H1 (cell line): ENCODE measurements around the gene FMNL2. TPM values are rescaled to one million over a fixed set of nuclear protein-coding genes. Genes with fewer than 3 reads are reported as not detected.

Source experiments
- CTCF ChIA-PET: fragments of 300-600 bp; sonication (Branson Sonifier 250); formaldehyde crosslinking; loops from one replicate; lab custom pipeline; 2021; ENCODE audit not compliant: partially characterized antibody; lab: Charles Lee
- POLR2A ChIA-PET: fragments of 300-600 bp; sonication (Branson Sonifier 250); formaldehyde crosslinking; loops from one replicate; lab custom pipeline; 2021; ENCODE audit warnings: inconsistent platforms; ENCODE audit not compliant: partially characterized antibody; lab: Charles Lee
- DNase-seq, 2 experiments: peaks; one replicate each; pipeline versions ENCODE4 v3.0.0 to v3.0.0-alpha.2; 2010 to 2022; ENCODE audit warnings: low spot score in 2 of 2, low read depth in 1 of 2, mixed read lengths in 1 of 2
- FAIRE-seq: peaks from 2 replicates; lab custom pipeline; 2011; peaks lifted over from hg19 to GRCh38; lab: Jason Lieb, UNC
- H2AFZ ChIP-seq: 2 replicates; pipeline ENCODE4 v1.8.1; 2012; ENCODE audit warnings: low read length, inconsistent platforms
- H2AK5ac ChIP-seq: 2 replicates; pipeline ENCODE4 v1.6.1; 2013; ENCODE audit warnings: low read depth, low read length
- H2BK120ac ChIP-seq: replicated peaks from 2 replicates; pipeline ENCODE3; 2013; ENCODE audit warnings: low read depth, low read length, inconsistent platforms
- H2BK12ac ChIP-seq: 2 replicates; pipeline ENCODE4 v1.6.1; 2013; ENCODE audit warnings: low read depth, low read length
- H2BK15ac ChIP-seq: 2 replicates; pipeline ENCODE4 v1.6.1; 2013; ENCODE audit warnings: low read length
- H2BK20ac ChIP-seq: 2 replicates; pipeline ENCODE4 v1.6.1; 2013; ENCODE audit warnings: low read length
- H2BK5ac ChIP-seq: 2 replicates; pipeline ENCODE4 v1.6.1; 2013; ENCODE audit warnings: low read depth, low read length
- H3K14ac ChIP-seq: 2 replicates; pipeline ENCODE4 v1.6.1; 2013; ENCODE audit warnings: inconsistent platforms; ENCODE audit not compliant: insufficient read length
- H3K18ac ChIP-seq: 2 replicates; pipeline ENCODE4 v1.6.1; 2013; ENCODE audit warnings: low read length; ENCODE audit errors: extremely low read depth
- H3K23ac ChIP-seq: 2 replicates; pipeline ENCODE4 v1.6.1; 2013; ENCODE audit warnings: inconsistent platforms; ENCODE audit not compliant: insufficient read length
- H3K23me2 ChIP-seq: 2 replicates; pipeline ENCODE4 v1.6.1; 2013; ENCODE audit warnings: low read depth, low read length
- H3K27ac ChIP-seq: 2 replicates; pipeline ENCODE4 v1.6.1; 2011; ENCODE audit warnings: low read depth, low read length, inconsistent platforms
- H3K27me3 ChIP-seq, 4 experiments: replicated peaks in 1 of 4; 1 replicate in 1 of 4; 2 replicates in 3 of 4; pipeline versions ENCODE4 v1.6.1 to v1.8.1; 2011 to 2013; ENCODE audit warnings: low read length in 3 of 4, mild to moderate bottlenecking in 3 of 4, inconsistent platforms in 2 of 4, mixed read lengths in 2 of 4, moderate library complexity in 1 of 4; ENCODE audit not compliant: control insufficient read depth in 3 of 4, insufficient read depth in 3 of 4; ENCODE audit errors: extremely low read depth in 1 of 4
- H3K36me3 ChIP-seq, 4 experiments: 2 replicates each; pipeline versions ENCODE4 v1.6.1 to v1.8.1; 2011 to 2013; ENCODE audit warnings: mild to moderate bottlenecking in 4 of 4, low read length in 3 of 4, moderate library complexity in 2 of 4, control low read depth in 1 of 4, inconsistent platforms in 1 of 4; ENCODE audit not compliant: insufficient read depth in 4 of 4, control insufficient read depth in 2 of 4
- H3K4ac ChIP-seq: replicated peaks from 2 replicates; pipeline ENCODE3; 2013; ENCODE audit warnings: low read length, low read depth, mixed read lengths, inconsistent platforms; ENCODE audit not compliant: insufficient read length
- H3K4me1 ChIP-seq, 4 experiments: replicated peaks in 1 of 4; 1 replicate in 1 of 4; 2 replicates in 3 of 4; pipeline versions ENCODE4 v1.6.1 to v1.8.1; 2011 to 2013; ENCODE audit warnings: low read length in 3 of 4, inconsistent platforms in 2 of 4, mixed read lengths in 1 of 4; ENCODE audit not compliant: insufficient read depth in 4 of 4, control insufficient read depth in 3 of 4
- H3K4me2 ChIP-seq, 2 experiments: 2 replicates each; pipeline versions ENCODE4 v1.6.1 to v1.8.1; 2011 to 2013; ENCODE audit warnings: low read depth in 2 of 2, low read length in 2 of 2, control low read depth in 1 of 2, inconsistent platforms in 1 of 2, mild to moderate bottlenecking in 1 of 2; ENCODE audit not compliant: insufficient read depth in 1 of 2
- H3K4me3 ChIP-seq, 4 experiments: fragments of 200-600, 300-600 bp in 1 of 4; sonication (generic), shearing (Covaris generic), sonication (Bioruptor Twin) in 1 of 4; 2 replicates each; pipeline versions ENCODE4 v1.5.1 to v1.8.1; 2011 to 2016; ENCODE audit warnings: low read length in 4 of 4, low read depth in 3 of 4, control low read depth in 2 of 4, inconsistent platforms in 2 of 4, mild to moderate bottlenecking in 2 of 4, mixed read lengths in 1 of 4, moderate library complexity in 1 of 4; ENCODE audit not compliant: insufficient read depth in 2 of 4; ENCODE audit errors: extremely low read depth in 1 of 4
- H3K56ac ChIP-seq: replicated peaks from 2 replicates; pipeline ENCODE3; 2013; ENCODE audit warnings: low read depth, mild to moderate bottlenecking, mixed read lengths, low read length, inconsistent platforms; ENCODE audit not compliant: insufficient read length
- H3K79me1 ChIP-seq: 2 replicates; pipeline ENCODE4 v1.6.1; 2013; ENCODE audit warnings: low read depth, low read length, control low read depth
- H3K79me2 ChIP-seq, 2 experiments: 2 replicates each; pipeline versions ENCODE4 v1.6.1 to v1.8.1; 2012 to 2013; ENCODE audit warnings: low read length in 2 of 2, mild to moderate bottlenecking in 2 of 2, inconsistent platforms in 1 of 2; ENCODE audit not compliant: insufficient read depth in 2 of 2, control insufficient read depth in 1 of 2
- H3K9ac ChIP-seq, 4 experiments: replicated peaks in 1 of 4; 1 replicate in 1 of 4; 2 replicates in 3 of 4; pipeline versions ENCODE4 v1.6.1 to v1.8.1; 2011 to 2013; ENCODE audit warnings: low read depth in 3 of 4, low read length in 3 of 4, control low read depth in 2 of 4, mild to moderate bottlenecking in 2 of 4, moderate library complexity in 2 of 4, inconsistent platforms in 1 of 4; ENCODE audit errors: extremely low read depth in 1 of 4
- H3K9me3 ChIP-seq, 2 experiments: 2 replicates each; pipeline versions ENCODE4 v1.6.1 to v1.8.1; 2012 to 2013; ENCODE audit warnings: mild to moderate bottlenecking in 2 of 2, moderate library complexity in 2 of 2, control low read depth in 1 of 2, inconsistent platforms in 1 of 2, low read depth in 1 of 2, low read length in 1 of 2, mixed read lengths in 1 of 2; ENCODE audit not compliant: insufficient read depth in 2 of 2
- H4K20me1 ChIP-seq, 2 experiments: replicated peaks in 1 of 2; 2 replicates each; pipeline versions ENCODE3 to v1.8.1; 2011 to 2013; ENCODE audit warnings: inconsistent platforms in 2 of 2, low read length in 2 of 2, mild to moderate bottlenecking in 1 of 2; ENCODE audit not compliant: insufficient read depth in 2 of 2, control insufficient read depth in 1 of 2
- H4K5ac ChIP-seq: 2 replicates; pipeline ENCODE4 v1.6.1; 2013; ENCODE audit warnings: low read length, low read depth, mixed read lengths, inconsistent platforms; ENCODE audit not compliant: insufficient read length
- H4K8ac ChIP-seq: 2 replicates; pipeline ENCODE4 v1.8.0; 2013; ENCODE audit warnings: mild to moderate bottlenecking, moderate library complexity, low read length, inconsistent platforms; ENCODE audit not compliant: insufficient read depth; ENCODE audit errors: extremely low read depth
- H4K91ac ChIP-seq: replicated peaks from 2 replicates; pipeline ENCODE3; 2013; ENCODE audit warnings: low read length, mixed read lengths, inconsistent platforms; ENCODE audit not compliant: insufficient read length
- CTBP2 ChIP-seq: IDR thresholded peaks from 2 replicates; pipeline ENCODE4 v1.7.0; 2011; ENCODE audit warnings: borderline replicate concordance, mild to moderate bottlenecking, moderate library complexity, mixed read lengths, low read length; ENCODE audit not compliant: insufficient read depth, insufficient read length
- EP300 ChIP-seq, 2 experiments: IDR thresholded peaks; 1 replicate in 1 of 2; 2 replicates in 1 of 2; pipeline ENCODE4 v1.6.1; 2011 to 2012; ENCODE audit warnings: low read depth in 2 of 2, low read length in 2 of 2, mild to moderate bottlenecking in 2 of 2, borderline replicate concordance in 1 of 2, inconsistent platforms in 1 of 2, moderate library complexity in 1 of 2
- PHF8 ChIP-seq: fragments of 200-600 bp; sonication (generic); conservative IDR thresholded peaks from 2 replicates; pipeline ENCODE4 v1.7.1; 2012; ENCODE audit warnings: low read depth, mild to moderate bottlenecking, inconsistent platforms, low read length, moderate library complexity
- RAD21 ChIP-seq, 2 experiments: IDR thresholded peaks in 1 of 2; conservative IDR thresholded peaks in 1 of 2; 2 replicates each; pipeline ENCODE4 v1.6.1; 2011; ENCODE audit warnings: low read depth in 2 of 2, low read length in 2 of 2, improper control_type of control experiment in 1 of 2, inconsistent platforms in 1 of 2, mild to moderate bottlenecking in 1 of 2, moderate library complexity in 1 of 2
- SAP30 ChIP-seq: fragments of 300-600 bp; sonication (generic); IDR thresholded peaks from 2 replicates; pipeline ENCODE4 v1.7.1; 2012; ENCODE audit warnings: low read length, moderate library complexity, mild to moderate bottlenecking, inconsistent platforms; ENCODE audit not compliant: insufficient read depth, insufficient replicate concordance
- SRF ChIP-seq: IDR thresholded peaks from 2 replicates; pipeline ENCODE4 v1.6.1; 2011; ENCODE audit warnings: mild to moderate bottlenecking, low read depth, low read length, moderate library complexity
- WGBS, 2 experiments: shearing (Covaris generic) in 1 of 2; methylation state at CpG; one replicate each; pipeline versions ENCODE4 v1.1.6 to v1.1.7; 2013 to 2015; ENCODE audit warnings: low lambda C conversion rate in 2 of 2, mixed read lengths in 2 of 2, inconsistent platforms in 1 of 2, low coverage in 1 of 2, missing lambda C conversion rate in 1 of 2; ENCODE audit not compliant: insufficient replicate concordance in 2 of 2, insufficient coverage in 1 of 2, insufficient read length in 1 of 2; ENCODE audit errors: extremely low coverage in 1 of 2, missing lambda C conversion rate in 1 of 2; 5-methylcytosine and 5-hydroxymethylcytosine counted together
- polyA plus RNA-seq, 7 experiments: library from polyadenylated mRNA; depleted of rRNA in 3 of 7; stranded (reverse) in 5 of 7; unstranded in 2 of 7; fragments of >200 nt in 5 of 7; fragments of 200-250 nt in 2 of 7; gene quantifications; 1 replicate in 5 of 7; 2 replicates in 1 of 7; 4 replicates in 1 of 7; pipeline versions ENCODE4 v1.2.1 to v1.2.3, GENCODE V29; 2011 to 2013; ENCODE audit warnings: missing spikeins in 2 of 7, mixed read lengths in 2 of 7
- total RNA-seq: library from RNA; stranded (reverse); fragmentation: NEBNext Ultra II Directional; extraction: Animal tissue kit (Norgen Biotek cat#: 25700); gene quantifications from 2 replicates; pipeline ENCODE4 v1.2.1, GENCODE V29; 2021

The FMNL2 gene
- total and polyA plus RNA-seq, 2 of the 8 experiments (the other 6 are each of a cell fraction or from before 2014, with no cell fraction given) = 15.5 to 45.1 TPM

DNA sequence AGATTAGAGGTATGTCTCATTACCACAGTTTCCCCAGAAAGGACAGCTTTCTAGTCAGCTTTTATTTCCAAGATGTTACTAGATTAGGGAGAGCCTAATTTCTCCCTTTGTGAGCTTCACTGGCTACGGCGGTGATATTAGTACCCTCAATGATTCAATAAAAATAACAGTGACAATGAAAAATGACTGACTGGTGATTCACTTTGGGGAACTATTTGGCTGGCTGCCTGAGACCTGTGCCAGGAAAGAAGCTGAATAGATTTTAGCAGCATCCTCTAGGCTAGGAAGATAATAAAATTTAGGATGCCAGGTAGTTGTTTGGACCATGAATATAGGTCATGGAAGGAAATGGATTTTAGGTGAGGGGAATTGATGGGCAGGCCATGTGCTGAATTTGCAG, 178.7 kb downstream of the FMNL2 start:
- H4K20me1 ChIP-seq = no peaks in the 10 kb centered on the region
- no peak overlapping the region for H2BK12ac ChIP-seq
- H3K4ac ChIP-seq = no peak overlapping the region
- no peak overlapping the region for H2BK15ac ChIP-seq
- CTCF ChIA-PET = interaction anchor here (1.2 to 1.3 kb wide), 2 partner anchors 14 to 17 kb away, joined by 3 to 4 read pairs; no protein-coding TSS in a partner anchor
- no peak overlapping the region for H4K5ac ChIP-seq
- H2AFZ ChIP-seq = no peak overlapping the region
- no peak overlapping the region for H3K9ac ChIP-seq
- no peaks in the 10 kb centered on the region for H3K9me3 ChIP-seq
- H3K4me1 ChIP-seq = peaks cover 0 to 3% (median 0%) of the 10 kb centered on the region in 4 experiments; a peak in 2 of 7 replicates
- no peak overlapping the region for H2AK5ac ChIP-seq
- H2BK120ac ChIP-seq = no peak overlapping the region
- FAIRE-seq = no peak
- no peak overlapping the region for H4K91ac ChIP-seq
- peaks cover 3 to 78% of the 10 kb centered on the region in 2 experiments; a peak in 3 of 4 replicates for H3K79me2 ChIP-seq
- H2BK20ac ChIP-seq = no peak overlapping the region
- H3K23ac ChIP-seq = no peak overlapping the region
- POLR2A ChIA-PET = no interaction called here
- no peaks in the 10 kb centered on the region for H3K36me3 ChIP-seq
- DNase-seq = no peak
- no peak overlapping the region for H4K8ac ChIP-seq
- no peak overlapping the region for H3K27ac ChIP-seq
- no peak overlapping the region for H3K14ac ChIP-seq
- H3K79me1 ChIP-seq = no peaks in the 10 kb centered on the region
- no peak overlapping the region for H3K4me2 ChIP-seq
- WGBS, 2 experiments = 91% methylated on average over 2 of the region's 2 CpGs; no CpG with 5 or more reads in 1 of the 2 experiments
- no peak overlapping the region for H3K4me3 ChIP-seq
- no peak overlapping the region for H3K56ac ChIP-seq
- no peaks in the 10 kb centered on the region for H3K23me2 ChIP-seq
- no peaks in the 10 kb centered on the region for H3K27me3 ChIP-seq
- no peak overlapping the region for H3K18ac ChIP-seq
- H2BK5ac ChIP-seq = no peak overlapping the region
- TF ChIP-seq SRF (no peak), RAD21 (IDR thresholded peaks at IDR 0.05 in 1 of 2, conservative IDR thresholded peaks at IDR 0.05 in 1 of 2; ENCODE audit: low read depth in 2 of 2, low read length in 2 of 2) (no peak), CTBP2 (no peak), PHF8 (no peak), SAP30 (no peak), EP300 (IDR thresholded peaks at IDR 0.05; ENCODE audit: borderline replicate concordance in 1 of 2, low read depth in 2 of 2, low read length in 2 of 2) (no peak)
